HepG2 (cell line): Measurements from ENCODE around the gene MAT2A. TPM values are rescaled to one million over a fixed set of nuclear protein-coding genes. Genes with fewer than 3 reads are reported as not detected.

Experiments
- ATAC-seq: fragments of 200-7000 bp; cut with Tn5 transposase; 3 replicates; pipeline ENCODE4 v1.9.1; 2020; ENCODE audit warnings: mild to moderate bottlenecking, moderate library complexity
- BruUV-seq: library from RNA; stranded (reverse); fragments of 400-500 nt; replicated peaks from 2 replicates; lab custom pipeline; 2021; lab: Mats Ljungman, UMichigan
- CTCF ChIA-PET: fragments of 300-600 bp; formaldehyde crosslinking; extraction: SDS; loops from one replicate; lab custom pipeline; 2021; ENCODE audit warnings: low total read pairs, inconsistent platforms, low intra/inter-chr PET ratio; lab: Yijun Ruan, JAX
- POLR2A ChIA-PET: fragments of 350-600 bp; sonication (Branson Sonifier 250); formaldehyde crosslinking; loops from one replicate; lab custom pipeline; 2020; ENCODE audit warnings: antibody characterized with exemption, inconsistent platforms; lab: Yijun Ruan, JAX
- DNase-seq: peaks from one replicate; pipeline ENCODE4 v3.0.0-alpha.2; 2015; ENCODE audit warnings: low spot score
- FAIRE-seq: peaks from 3 replicates; lab custom pipeline; 2011; peaks lifted over from hg19 to GRCh38; lab: Jason Lieb, UNC
- H2AFZ ChIP-seq: one replicate; pipeline ENCODE4 v1.6.1; 2011; ENCODE audit warnings: low read length, inconsistent platforms
- H3K27ac ChIP-seq: fragments of 300-600 bp; 3 replicates; pipeline ENCODE4 v1.8.0; 2011; ENCODE audit warnings: mixed run types, mild to moderate bottlenecking, mixed read lengths, low read length, inconsistent platforms; ENCODE audit not compliant: insufficient read depth; ENCODE audit errors: extremely low read length
- H3K27me3 ChIP-seq, 2 experiments: fragments of 200-600 bp in 1 of 2; 2 replicates in 1 of 2; 3 replicates in 1 of 2; pipeline versions ENCODE4 v1.6.0 to v1.8.0; 2011; ENCODE audit warnings: low read length in 2 of 2, mild to moderate bottlenecking in 2 of 2, moderate library complexity in 2 of 2, inconsistent platforms in 1 of 2; ENCODE audit not compliant: insufficient read depth in 2 of 2, control insufficient read depth in 1 of 2
- H3K36me3 ChIP-seq, 2 experiments: fragments of 200-600 bp in 1 of 2; replicated peaks in 1 of 2; 2 replicates in 1 of 2; 3 replicates in 1 of 2; pipeline versions ENCODE4 v1.5.1 to v1.8.0; 2011; ENCODE audit warnings: low read length in 2 of 2, inconsistent platforms in 1 of 2; ENCODE audit not compliant: insufficient read depth in 2 of 2, control insufficient read depth in 1 of 2
- H3K4me1 ChIP-seq: 2 replicates; pipeline ENCODE4 v1.5.1; 2012; ENCODE audit warnings: low read length, inconsistent platforms; ENCODE audit not compliant: insufficient read depth
- H3K4me2 ChIP-seq: 2 replicates; pipeline ENCODE4 v1.6.0; 2011; ENCODE audit warnings: low read depth, low read length, inconsistent platforms
- H3K4me3 ChIP-seq, 3 experiments: fragments of 200-600 bp in 1 of 3; sonication (generic), shearing (Covaris generic) in 1 of 3; replicated peaks in 1 of 3; 2 replicates each; pipeline ENCODE4 v1.5.1; 2011 to 2016; ENCODE audit warnings: low read length in 3 of 3, inconsistent platforms in 2 of 3, low read depth in 2 of 3, mild to moderate bottlenecking in 2 of 3, control low read depth in 1 of 3, mixed read lengths in 1 of 3; ENCODE audit not compliant: insufficient read depth in 1 of 3
- H3K79me2 ChIP-seq: one replicate; pipeline ENCODE4 v1.6.1; 2011; ENCODE audit warnings: low read length, inconsistent platforms; ENCODE audit not compliant: insufficient read depth
- H3K9ac ChIP-seq: 2 replicates; pipeline ENCODE4 v1.6.0; 2011; ENCODE audit warnings: mild to moderate bottlenecking, low read depth, low read length, inconsistent platforms; ENCODE audit not compliant: insufficient read depth
- H3K9me3 ChIP-seq: 2 replicates; pipeline ENCODE4 v1.5.1; 2012; ENCODE audit warnings: mild to moderate bottlenecking, low read length
- H4K20me1 ChIP-seq: 2 replicates; pipeline ENCODE4 v1.6.0; 2011; ENCODE audit warnings: inconsistent platforms, mild to moderate bottlenecking, low read length, moderate library complexity; ENCODE audit not compliant: insufficient read depth
- CBX2 ChIP-seq, 2 experiments: fragments of 200-600 bp in 1 of 2; sonication (generic); formaldehyde crosslinking in 1 of 2; IDR thresholded peaks; 2 replicates each; pipeline versions ENCODE4 v1.7.0 to v1.8.1; 2018 to 2022; ENCODE audit warnings: low read depth in 2 of 2, low read length in 1 of 2, mild to moderate bottlenecking in 1 of 2, missing genetic modification reagents in 1 of 2
- EEA1 ChIP-seq: sonication (generic); formaldehyde crosslinking; IDR thresholded peaks from 2 replicates; pipeline ENCODE4 v1.5.1; 2020; ENCODE audit warnings: mild to moderate bottlenecking, missing genetic modification reagents, borderline replicate concordance
- FOXK2 ChIP-seq: fragments of 450-650 bp; IDR thresholded peaks from 2 replicates; pipeline ENCODE4 v1.6.1; 2016
- KDM5A ChIP-seq: fragments of 200-600 bp; sonication (generic); IDR thresholded peaks from 2 replicates; pipeline ENCODE4 v1.7.0; 2018; ENCODE audit warnings: antibody characterized with exemption, mild to moderate bottlenecking, low read length, borderline replicate concordance
- MIER2 ChIP-seq: IDR thresholded peaks from 2 replicates; pipeline ENCODE4 v1.6.1; 2016; ENCODE audit warnings: missing biosample characterization, missing genetic modification reagents
- SPEN ChIP-seq: sonication (generic); formaldehyde crosslinking; IDR thresholded peaks from 2 replicates; pipeline ENCODE4 v1.5.1; 2020; ENCODE audit warnings: low read depth, mild to moderate bottlenecking, missing genetic modification reagents
- XBP1 ChIP-seq: sonication (generic); formaldehyde crosslinking; IDR thresholded peaks from 2 replicates; pipeline ENCODE4 v1.5.0; 2020; ENCODE audit warnings: missing genetic modification reagents
- ZBTB34 ChIP-seq: sonication (generic); formaldehyde crosslinking; IDR thresholded peaks from 2 replicates; pipeline ENCODE4 v1.8.0; 2022; ENCODE audit warnings: mild to moderate bottlenecking, missing genetic modification reagents
- ZNF136 ChIP-seq: sonication (generic); formaldehyde crosslinking; IDR thresholded peaks from 2 replicates; pipeline ENCODE4 v1.8.1; 2022; ENCODE audit warnings: low read depth, mild to moderate bottlenecking, moderate library complexity, missing genetic modification reagents
- ZNF563 ChIP-seq: sonication (generic); formaldehyde crosslinking; IDR thresholded peaks from 2 replicates; pipeline ENCODE4 v1.8.0; 2022; ENCODE audit warnings: mild to moderate bottlenecking, moderate library complexity, missing genetic modification reagents
- ZNF782 ChIP-seq: sonication (generic); formaldehyde crosslinking; IDR thresholded peaks from 2 replicates; pipeline ENCODE4 v1.4.0; 2020; ENCODE audit warnings: missing genetic modification reagents, mild to moderate bottlenecking, borderline replicate concordance
- ZNF883 ChIP-seq: sonication (generic); formaldehyde crosslinking; IDR thresholded peaks from 2 replicates; pipeline ENCODE4 v1.5.1; 2020; ENCODE audit warnings: mild to moderate bottlenecking, missing genetic modification reagents; ENCODE audit errors: not compliant biosample characterization
- WGBS: methylation state at CpG from one replicate; pipeline ENCODE4 v1.1.6; 2017; ENCODE audit warnings: low lambda C conversion rate; 5-methylcytosine and 5-hydroxymethylcytosine counted together
- in situ Hi-C: cut with HindIII; loops from 2 replicates; pipeline ENCODE4 v1.10.0; 2017; ENCODE audit warnings: low pct_unique_long_range_greater_than_20kb; ENCODE audit not compliant: extremely low pct_ligation_motif_present
- intact Hi-C: fragments of 100-400 bp; cut with micrococcal nuclease; formaldehyde crosslinking; loops from one replicate; pipeline ENCODE4 v1.10.0; 2022; ENCODE audit not compliant: unreplicated experiment
- polyA plus RNA-seq, 8 experiments: library from polyadenylated mRNA; depleted of rRNA in 3 of 8; stranded (reverse) in 7 of 8; unstranded in 1 of 8; fragments of >200 nt; fragmentation: Illumina TruSeq in 4 of 8; extraction: Trizol in 4 of 8; gene quantifications; 2 replicates each; pipeline versions ENCODE4 v1.2.1 to v1.2.3, GENCODE V29; 2011 to 2016; ENCODE audit warnings: low read depth in 4 of 8, missing spikeins in 1 of 8, mixed read lengths in 1 of 8; ENCODE audit not compliant: insufficient read depth in 1 of 8
- total RNA-seq, 5 experiments: library from RNA; depleted of rRNA; stranded (reverse); fragments of >200 nt; fragmentation: Illumina TruSeq; extraction: Trizol; gene quantifications; 2 replicates each; pipeline ENCODE4 v1.2.3, GENCODE V29; 2016; ENCODE audit warnings: low read depth in 1 of 5
- TF ChIP-seq, protein P1 (sequence below): IDR thresholded peaks from 2 replicates; pipeline ENCODE4 v1.6.1; 2012; ENCODE audit warnings: inconsistent platforms
- TF ChIP-seq, protein P2 (sequence below): sonication (generic); formaldehyde crosslinking; IDR thresholded peaks from 2 replicates; pipeline ENCODE4 v1.4.0; 2020; ENCODE audit warnings: missing genetic modification reagents, borderline replicate concordance

Gene MAT2A
- total and polyA plus RNA-seq, 2 of the 13 experiments (the other 11 are each of a cell fraction or from before 2014, with no cell fraction given), result 155 to 331 TPM

DNA sequence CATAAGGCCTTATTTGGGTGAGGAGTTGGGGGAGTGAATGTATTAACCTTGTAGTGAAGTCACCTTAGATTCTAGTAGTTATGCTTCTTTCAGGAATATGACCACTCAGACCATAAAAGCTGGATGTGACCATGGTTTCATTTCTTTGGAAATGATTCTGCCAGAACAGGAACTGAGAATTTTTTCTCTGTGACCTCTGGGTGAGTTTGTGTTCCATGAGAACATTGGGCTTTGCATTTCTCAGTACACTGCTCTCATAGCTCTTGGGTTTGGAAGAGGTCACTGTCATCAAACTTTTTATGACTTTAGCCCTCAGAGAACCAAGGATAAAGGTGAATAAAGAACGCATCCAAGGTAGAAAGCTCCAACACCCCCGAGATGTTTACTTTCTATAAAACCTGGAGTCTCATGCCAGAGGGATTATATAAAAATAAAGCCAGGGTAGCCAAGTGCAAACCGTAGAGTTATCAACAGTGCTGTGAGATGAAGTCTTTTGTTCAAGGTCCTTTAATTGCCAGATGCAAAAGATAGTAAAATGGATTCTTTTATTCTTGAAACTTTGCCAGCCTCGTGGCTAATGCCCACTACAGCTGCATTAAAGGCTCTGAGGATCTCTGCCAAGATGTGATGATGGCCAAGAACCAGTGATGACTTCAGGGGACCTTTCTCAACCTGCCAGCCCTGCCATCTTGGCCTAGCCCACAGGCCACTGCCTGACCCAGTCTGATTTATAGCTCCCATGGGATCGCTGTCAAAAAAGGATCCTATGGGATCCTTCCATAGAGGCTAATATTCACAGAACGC lies 27.8 kb upstream of the MAT2A start:
- Histone ChIP-seq H3K27me3 (0 out of 5 replicates have a peak, but pooled peaks cover 0 to 2% of the 10 kb centered on the region in 2 experiments), H4K20me1 (no peaks in the 10 kb centered on the region), H3K4me1 (peaks cover 20% of the 10 kb centered on the region), H3K4me3 (no peak overlapping the region), H2AFZ (no peak overlapping the region), H3K9ac (no peak overlapping the region), H3K9me3 (no peaks in the 10 kb centered on the region), H3K79me2 (no peaks in the 10 kb centered on the region)
- ATAC-seq (no peak), DNase-seq (no peak)
- no TSS peak for BruUV-seq
- POLR2A ChIA-PET, result interaction anchor here (1.1 to 2.1 kb wide), 2 partner anchors 27 to 40 kb away, joined by 3 to 6 read pairs; partner anchors contain the start of gene MAT2A
- intact Hi-C loops, result no loop called here
- TF ChIP-seq EEA1 (CRISPR knock-in tag), result no peak
- no peak for TF ChIP-seq MIER2 (CRISPR knock-in tag)
- TF ChIP-seq ZNF136 (CRISPR knock-in tag), result no peak
- no peak for TF ChIP-seq CBX2 (IDR thresholded peaks at IDR 0.05; ENCODE audit: low read depth, low read length)
- no peak for TF ChIP-seq CBX2 (CRISPR knock-in tag; IDR thresholded peaks at IDR 0.05; ENCODE audit: low read depth)
- TF ChIP-seq KDM5A, result no peak
- TF ChIP-seq XBP1 (CRISPR knock-in tag), result no peak
- TF ChIP-seq FOXK2, result no peak
- no peak for TF ChIP-seq SPEN
- TF ChIP-seq, protein P1, sequence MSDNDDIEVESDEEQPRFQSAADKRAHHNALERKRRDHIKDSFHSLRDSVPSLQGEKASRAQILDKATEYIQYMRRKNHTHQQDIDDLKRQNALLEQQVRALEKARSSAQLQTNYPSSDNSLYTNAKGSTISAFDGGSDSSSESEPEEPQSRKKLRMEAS, result no peak
- TF ChIP-seq ZNF782 (CRISPR knock-in tag), result no peak
- TF ChIP-seq ZNF883 (CRISPR knock-in tag), result no peak
- no peak for TF ChIP-seq ZBTB34 (CRISPR knock-in tag)
- TF ChIP-seq, protein P2, sequence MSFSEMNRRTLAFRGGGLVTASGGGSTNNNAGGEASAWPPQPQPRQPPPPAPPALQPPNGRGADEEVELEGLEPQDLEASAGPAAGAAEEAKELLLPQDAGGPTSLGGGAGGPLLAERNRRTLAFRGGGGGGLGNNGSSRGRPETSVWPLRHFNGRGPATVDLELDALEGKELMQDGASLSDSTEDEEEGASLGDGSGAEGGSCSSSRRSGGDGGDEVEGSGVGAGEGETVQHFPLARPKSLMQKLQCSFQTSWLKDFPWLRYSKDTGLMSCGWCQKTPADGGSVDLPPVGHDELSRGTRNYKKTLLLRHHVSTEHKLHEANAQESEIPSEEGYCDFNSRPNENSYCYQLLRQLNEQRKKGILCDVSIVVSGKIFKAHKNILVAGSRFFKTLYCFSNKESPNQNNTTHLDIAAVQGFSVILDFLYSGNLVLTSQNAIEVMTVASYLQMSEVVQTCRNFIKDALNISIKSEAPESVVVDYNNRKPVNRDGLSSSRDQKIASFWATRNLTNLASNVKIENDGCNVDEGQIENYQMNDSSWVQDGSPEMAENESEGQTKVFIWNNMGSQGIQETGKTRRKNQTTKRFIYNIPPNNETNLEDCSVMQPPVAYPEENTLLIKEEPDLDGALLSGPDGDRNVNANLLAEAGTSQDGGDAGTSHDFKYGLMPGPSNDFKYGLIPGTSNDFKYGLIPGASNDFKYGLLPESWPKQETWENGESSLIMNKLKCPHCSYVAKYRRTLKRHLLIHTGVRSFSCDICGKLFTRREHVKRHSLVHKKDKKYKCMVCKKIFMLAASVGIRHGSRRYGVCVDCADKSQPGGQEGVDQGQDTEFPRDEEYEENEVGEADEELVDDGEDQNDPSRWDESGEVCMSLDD (CRISPR knock-in tag), result no peak
- no peak for TF ChIP-seq ZNF563 (CRISPR knock-in tag)
- TF ChIP-seq, all 625 proteins: peak for 0
- WGBS, result 44% methylated on average over 6 of the region's 6 CpGs
- Histone ChIP-seq H3K36me3 (no peaks in the 10 kb centered on the region), H3K27ac (no peak overlapping the region), H3K4me2 (no peak overlapping the region)
- FAIRE-seq, result no peak
- CTCF ChIA-PET, result no interaction called here
- in situ Hi-C loops, result no loop called here
